ENCODE results near the gene FOXL2.

Gene FOXL2

GRCh38 chr3:138984816-138985215, 37.9 kb upstream of the FOXL2 start:
- no peak for TF ChIP-seq TAF1 (IDR thresholded peaks at IDR 0.05; ENCODE audit: borderline replicate concordance, insufficient read depth, low read length)

- TF ChIP-seq SIN3A (IDR thresholded peaks at IDR 0.05; ENCODE audit: borderline replicate concordance, insufficient read depth, low read length) (no peak), TAF1 (IDR thresholded peaks at IDR 0.05; ENCODE audit: borderline replicate concordance, insufficient read depth, low read length) (no peak), FOXP2 (optimal IDR thresholded peaks at IDR 0.05; ENCODE audit: borderline replicate concordance, extremely low read depth, extremely low read length, insufficient read depth) (no peak), REST (IDR thresholded peaks at IDR 0.05; ENCODE audit: insufficient read depth in 1 of 2, low read depth in 2 of 2, low read length in 2 of 2) (no peak), POLR2AphosphoS5 (IDR thresholded peaks at IDR 0.05; ENCODE audit: low read depth, low read length) (no peak)
These were observed 29.1 kb upstream of the FOXL2 start for GRCh38 chr3:138976047-138976446.

GRCh38 chr3:138975351-138975750, 28.4 kb upstream of the FOXL2 start:
- TF ChIP-seq TAF1 (IDR thresholded peaks at IDR 0.05; ENCODE audit: borderline replicate concordance, insufficient read depth, low read length), result no peak
- no peak for TF ChIP-seq REST (IDR thresholded peaks at IDR 0.05; ENCODE audit: insufficient read depth in 1 of 2, low read depth in 2 of 2, low read length in 2 of 2)
- TF ChIP-seq FOXP2 (optimal IDR thresholded peaks at IDR 0.05; ENCODE audit: borderline replicate concordance, extremely low read depth, extremely low read length, insufficient read depth), result no peak
- no peak for TF ChIP-seq SIN3A (IDR thresholded peaks at IDR 0.05; ENCODE audit: borderline replicate concordance, insufficient read depth, low read length)
- TF ChIP-seq POLR2AphosphoS5 (IDR thresholded peaks at IDR 0.05; ENCODE audit: low read depth, low read length), result no peak

DNA sequence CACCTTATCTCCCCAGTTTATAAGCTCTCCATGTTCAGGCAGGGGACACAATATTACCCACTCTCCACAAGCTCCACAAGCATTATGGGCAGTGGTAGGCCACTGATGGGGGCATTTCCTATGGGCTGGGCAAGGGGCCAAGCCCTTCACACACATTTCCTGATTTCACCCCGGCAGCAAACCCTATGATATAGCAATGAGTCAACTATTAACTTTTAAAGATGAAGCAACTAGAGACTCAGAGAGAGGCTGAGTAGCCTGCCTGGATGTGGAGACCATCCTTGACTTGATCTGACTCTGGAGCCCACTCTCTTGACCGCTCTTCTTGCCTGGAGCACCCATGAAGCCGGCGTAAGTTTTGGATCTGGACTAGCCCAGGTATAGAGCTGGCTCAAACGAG, 27.5 kb upstream of the FOXL2 start:
- TF ChIP-seq POLR2AphosphoS5 (IDR thresholded peaks at IDR 0.05; ENCODE audit: low read depth, low read length), result no peak
- TF ChIP-seq FOXP2 (optimal IDR thresholded peaks at IDR 0.05; ENCODE audit: borderline replicate concordance, extremely low read depth, extremely low read length, insufficient read depth), result no peak
- no peak for TF ChIP-seq TAF1 (IDR thresholded peaks at IDR 0.05; ENCODE audit: borderline replicate concordance, insufficient read depth, low read length)
- no peak for TF ChIP-seq SIN3A (IDR thresholded peaks at IDR 0.05; ENCODE audit: borderline replicate concordance, insufficient read depth, low read length)
- TF ChIP-seq REST (IDR thresholded peaks at IDR 0.05; ENCODE audit: insufficient read depth in 1 of 2, low read depth in 2 of 2, low read length in 2 of 2), result no peak

DNA sequence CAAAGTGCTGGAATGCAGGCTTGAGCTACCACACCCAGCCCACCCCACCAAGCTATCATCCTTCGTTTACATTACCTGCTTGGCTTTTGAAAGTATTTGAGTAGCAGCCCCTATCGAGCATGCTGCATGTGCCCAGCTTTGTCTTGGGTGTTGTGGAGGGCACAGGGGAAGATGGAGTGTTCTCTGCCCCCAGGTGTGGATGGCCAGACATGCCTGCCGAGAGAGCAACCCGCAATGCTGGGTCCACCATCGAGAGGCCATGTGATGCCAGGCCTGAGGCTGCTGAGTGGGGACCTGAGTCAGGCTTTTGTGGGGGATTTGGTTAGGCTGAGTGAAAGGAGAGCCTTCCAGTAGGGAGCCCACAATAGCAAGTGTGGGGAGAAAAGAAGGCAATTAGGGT, 26.0 kb upstream of the FOXL2 start:
- no peak for TF ChIP-seq REST (IDR thresholded peaks at IDR 0.05; ENCODE audit: insufficient read depth in 1 of 2, low read depth in 2 of 2, low read length in 2 of 2)
- TF ChIP-seq SIN3A (IDR thresholded peaks at IDR 0.05; ENCODE audit: borderline replicate concordance, insufficient read depth, low read length), result no peak
- TF ChIP-seq TAF1 (IDR thresholded peaks at IDR 0.05; ENCODE audit: borderline replicate concordance, insufficient read depth, low read length), result no peak
- TF ChIP-seq POLR2AphosphoS5 (IDR thresholded peaks at IDR 0.05; ENCODE audit: low read depth, low read length), result no peak

Data from PFSK-1 (cell line).